Fibroblast of skin of left quadriceps (primary cell): ENCODE data around the gene THADA.
A peak's percentile ranks its signal among the peaks of the same experiment; 100 is the strongest.

ENCODE experiments used
- DNase-seq, 2 experiments: peaks; one replicate each; pipeline ENCODE4 v3.0.0-alpha.2; 2013; ENCODE audit warnings: low read depth in 2 of 2

THADA gene

DNA sequence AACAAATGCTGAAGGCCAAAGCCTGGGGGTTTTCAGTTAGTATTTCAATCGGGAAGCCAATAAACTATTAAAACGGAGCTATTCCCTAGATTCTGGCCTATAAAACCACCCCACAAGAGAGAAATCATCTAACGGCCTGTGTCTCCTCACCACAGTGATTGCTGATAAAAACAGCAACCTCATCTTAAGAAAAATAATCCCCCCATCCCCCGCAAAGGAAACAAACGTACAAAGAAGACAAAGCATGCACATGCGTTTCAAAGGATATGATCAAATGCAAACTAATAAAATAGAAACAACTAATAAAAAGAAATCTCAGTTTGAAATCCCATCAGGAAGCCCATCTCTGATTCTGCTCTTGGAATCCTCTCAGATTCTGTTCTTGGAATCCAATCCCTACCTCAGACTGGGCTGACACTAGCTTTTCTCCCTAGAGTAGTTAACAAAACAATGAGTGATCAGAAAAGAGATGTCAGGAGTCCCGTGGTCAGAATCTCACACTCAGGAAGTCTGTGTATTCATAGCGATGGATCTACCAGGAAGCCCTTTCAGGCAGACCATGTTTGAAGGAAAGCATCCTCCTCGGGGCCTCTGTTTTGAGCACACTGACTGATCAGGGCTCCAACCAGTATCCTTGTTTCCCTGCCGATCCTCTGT is 150.7 kb downstream of the THADA start:
- DNase-seq: no peak

DNA sequence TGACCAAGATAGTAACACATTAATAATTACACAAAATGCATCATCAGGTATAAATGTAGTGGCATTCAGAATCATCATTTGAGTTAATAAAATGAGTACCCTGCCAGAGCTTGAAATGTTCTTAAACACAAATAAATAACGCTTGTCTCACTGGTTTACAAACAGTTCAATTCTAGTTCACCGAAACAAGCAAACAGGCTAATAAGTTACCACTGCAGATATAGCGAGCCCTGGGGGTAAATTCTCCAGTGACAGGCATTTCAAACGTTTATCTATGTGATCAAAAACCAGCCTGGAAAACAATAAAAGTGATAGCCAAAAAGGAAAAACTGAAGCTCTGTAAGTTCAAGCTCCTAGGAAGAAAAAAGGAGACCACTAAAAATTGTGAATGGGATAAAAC is 152.6 kb downstream of the THADA start:
- no peak for DNase-seq

GRCh38 chr2:43441195-43441594 is 154.6 kb downstream of the THADA start:
- no peak for DNase-seq

- no peak for DNase-seq
Measured at GRCh38 chr2:43438858-43439655, 156.8 kb downstream of the THADA start.

DNA sequence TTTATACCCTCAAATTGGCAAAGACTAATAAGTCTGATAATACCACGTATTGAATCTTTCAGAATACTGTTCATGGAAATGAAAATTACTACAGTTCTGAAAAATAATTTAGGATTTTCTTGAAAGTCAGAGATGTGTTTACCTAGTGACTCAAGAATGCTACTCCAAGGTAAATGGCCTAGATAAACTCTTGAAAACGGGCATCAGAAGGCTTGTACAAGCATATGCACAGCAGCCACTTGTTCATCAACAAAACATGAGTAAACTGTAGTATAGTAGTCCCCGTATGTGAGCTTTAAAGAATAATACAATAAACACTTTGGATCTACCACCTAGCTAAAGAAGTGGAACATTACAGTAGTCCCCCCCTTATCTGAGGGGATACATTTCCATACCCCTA is 157.5 kb downstream of the THADA start:
- no peak for DNase-seq

DNA sequence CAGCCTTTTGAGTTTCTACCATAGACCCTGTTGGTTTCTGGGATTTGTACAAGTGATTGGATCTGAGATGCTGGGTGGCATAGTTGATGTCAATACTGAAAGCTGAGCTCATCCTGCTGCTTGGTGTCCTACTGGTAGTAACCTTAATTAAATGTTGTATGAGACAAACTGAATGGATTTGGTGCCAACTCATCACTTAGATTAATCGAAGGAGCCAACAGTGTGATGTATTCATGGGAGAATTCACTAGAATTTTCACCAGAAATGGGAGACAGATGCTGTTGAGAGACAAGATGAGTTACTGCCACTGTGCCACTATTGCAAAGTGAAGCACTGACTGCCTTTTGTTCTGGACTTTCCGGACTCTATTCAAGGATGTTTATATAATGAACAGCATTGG is 158.5 kb downstream of the THADA start:
- no peak for DNase-seq

GRCh38 chr2:43436431-43436830 is 159.4 kb downstream of the THADA start:
- no peak for DNase-seq

GRCh38 chr2:43435746-43436145 is 160.1 kb downstream of the THADA start:
- no peak for DNase-seq

DNA sequence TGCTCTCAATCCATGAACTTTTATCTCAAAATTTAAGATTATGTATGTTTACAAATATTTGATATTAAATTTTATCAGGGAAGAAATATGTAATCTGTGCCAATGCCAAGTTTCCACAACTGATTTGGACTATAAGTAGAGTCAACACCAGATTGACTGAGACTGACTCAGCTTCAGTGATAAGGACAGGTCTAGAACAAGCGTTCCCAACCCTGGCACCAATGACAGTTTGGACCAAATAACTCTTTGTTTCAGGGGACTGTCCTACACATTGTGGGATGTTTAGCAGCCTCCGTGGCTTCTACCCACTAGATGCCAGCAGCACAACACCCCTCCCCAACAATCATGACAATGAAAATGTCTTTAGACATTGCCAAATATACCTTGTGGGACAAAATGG is 165.3 kb downstream of the THADA start:
- DNase-seq: no peak

DNA sequence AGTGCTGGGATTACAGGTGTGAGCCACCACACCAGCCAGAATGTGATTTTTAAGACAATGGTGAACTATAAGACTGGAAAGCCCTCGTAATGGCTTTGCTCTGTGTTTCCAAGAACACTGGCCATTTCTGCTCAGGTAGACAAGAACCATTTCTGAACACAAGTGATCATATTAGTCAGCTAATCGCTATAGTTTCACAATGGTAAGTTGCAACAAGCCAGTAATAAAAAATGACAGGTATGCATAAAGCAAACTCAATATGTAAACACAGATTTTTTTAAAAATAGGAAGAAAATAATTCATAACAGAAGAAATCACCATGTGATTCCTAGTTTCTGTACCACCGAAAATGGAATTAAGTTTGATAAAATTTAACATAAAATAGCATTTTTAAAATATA is 166.5 kb downstream of the THADA start:
- no peak for DNase-seq

GRCh38 chr2:43427032-43427424 is 168.8 kb downstream of the THADA start:
- DNase-seq: no peak

GRCh38 chr2:43426305-43427031 is 169.4 kb downstream of the THADA start:
- peak; percentile 97 for DNase-seq

GRCh38 chr2:43425659-43426058 is 170.2 kb downstream of the THADA start:
- DNase-seq: no peak

- DNase-seq: peak; percentile 87 to 89
Measured at GRCh38 chr2:43424262-43425207, 171.3 kb downstream of the THADA start.

- DNase-seq: no peak
Measured at GRCh38 chr2:43423941-43424261, 171.9 kb downstream of the THADA start.

DNA sequence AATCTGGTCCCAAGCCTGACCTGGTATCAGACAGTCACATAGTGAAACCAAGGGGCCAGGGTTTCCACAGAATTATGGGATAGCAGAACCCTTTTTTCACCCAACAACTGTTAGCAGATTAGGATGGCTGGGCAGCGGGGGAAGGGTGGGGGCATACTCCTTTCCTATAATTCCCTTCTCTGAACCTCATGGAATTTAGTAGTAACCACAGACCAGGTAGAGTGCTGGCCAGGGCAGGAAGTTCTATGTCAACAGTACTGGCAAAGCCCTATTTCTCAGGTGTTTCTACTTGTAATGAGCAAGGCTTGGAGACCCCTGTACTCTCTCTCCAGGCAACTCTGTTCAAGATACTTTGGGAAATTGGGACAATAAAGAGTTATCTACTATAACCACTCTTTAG is 174.6 kb downstream of the THADA start:
- DNase-seq: no peak

DNA sequence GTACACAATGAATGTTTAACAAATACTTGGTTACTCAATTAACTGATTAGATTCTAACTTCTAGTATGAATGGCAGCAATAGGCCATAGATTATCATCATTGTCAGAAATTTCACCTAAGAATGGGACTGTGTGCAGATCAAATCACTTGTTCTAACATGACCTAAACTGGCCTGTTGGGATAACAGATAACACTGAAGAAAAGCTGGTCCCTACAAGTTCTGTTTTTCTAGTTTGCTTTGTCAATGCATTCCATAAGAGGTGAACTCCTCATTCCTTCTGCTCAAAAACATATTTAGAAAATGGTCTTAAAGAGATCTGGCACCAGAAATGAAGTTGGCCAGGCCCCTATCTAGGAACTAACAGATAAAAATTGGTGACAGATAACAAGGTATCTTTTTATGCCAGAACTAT is 175.4 kb downstream of the THADA start:
- no peak for DNase-seq

- no peak for DNase-seq
Measured at GRCh38 chr2:43419876-43420275, 176.0 kb downstream of the THADA start.

DNA sequence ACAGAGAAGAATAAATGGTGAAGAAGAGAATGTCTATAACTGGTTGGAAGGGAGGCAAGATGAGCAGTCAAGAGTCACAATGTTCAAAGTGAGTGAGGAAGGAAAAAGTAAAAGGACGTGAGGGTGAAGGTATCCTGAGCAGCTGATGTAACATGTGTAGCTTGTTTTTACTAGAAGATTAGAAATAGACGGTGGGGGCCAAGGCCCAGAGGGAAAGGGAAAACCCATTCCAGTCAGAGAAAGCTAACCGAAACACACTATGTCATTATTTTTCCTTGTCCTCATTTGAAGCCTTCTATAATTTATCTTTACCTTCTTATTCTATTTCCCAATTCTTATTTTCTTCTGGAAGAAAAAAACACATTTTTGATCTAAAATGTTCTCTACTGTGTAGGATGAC is 176.6 kb downstream of the THADA start:
- no peak for DNase-seq

- DNase-seq: no peak
Measured at GRCh38 chr2:43418680-43419079, 177.2 kb downstream of the THADA start.

DNA sequence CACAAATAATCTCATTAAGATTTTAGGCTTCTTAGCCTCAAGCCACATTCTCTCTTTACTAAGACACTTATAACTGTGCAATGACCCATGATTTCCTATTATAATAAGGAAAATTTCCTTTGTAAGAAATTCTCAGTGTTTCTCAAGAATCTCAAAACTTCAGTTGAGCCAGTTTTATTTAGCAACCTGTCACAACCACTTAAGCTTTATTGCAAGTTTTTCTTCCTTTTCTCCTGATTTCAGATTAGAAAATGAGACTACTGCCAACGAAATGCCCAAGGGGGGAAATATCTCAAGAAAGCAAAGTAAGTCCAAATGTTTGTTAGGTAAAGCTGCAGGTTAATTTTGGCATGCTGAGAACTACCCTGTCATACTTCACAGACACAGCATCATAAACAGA is 178.5 kb downstream of the THADA start:
- no peak for DNase-seq

GRCh38 chr2:43415592-43415991 is 180.2 kb downstream of the THADA start:
- no peak for DNase-seq
